HG03039 (cell line): ENCODE data around the gene SLC38A2.
"Not testable (repeated sequence)": the region's sequence is repeated elsewhere in the genome, so short reads cannot be mapped to it uniquely, and the experiment has no call there.

ENCODE experiments used
- ATAC-seq: cut with Tn5 transposase; IDR thresholded peaks from one replicate; pipeline ENCODE4 v1.9.1; 2021; ENCODE audit warnings: mild to moderate bottlenecking, moderate library complexity; ENCODE audit not compliant: unreplicated experiment

The SLC38A2 gene

GRCh38 chr12:46332260-46332659, 40.3 kb downstream of the SLC38A2 start:
- ATAC-seq: no peak

GRCh38 chr12:46325075-46325474, 47.5 kb downstream of the SLC38A2 start:
- not testable (repeated sequence) for ATAC-seq

- no peak for ATAC-seq
These were observed 51.8 kb downstream of the SLC38A2 start for GRCh38 chr12:46320731-46321130.

- no peak for ATAC-seq
These were observed 54.5 kb downstream of the SLC38A2 start for GRCh38 chr12:46318037-46318436.
